Measurements from ENCODE around the gene DCTN3. TPM values are rescaled to one million over a fixed set of nuclear protein-coding genes. Genes with fewer than 3 reads are reported as not detected.

Gene DCTN3
- total and polyA plus RNA-seq, 10 of the 15 experiments (the other 5 are each of a cell fraction or from before 2014, with no cell fraction given), result 19.0 to 120 (median 71.8) TPM

DNA sequence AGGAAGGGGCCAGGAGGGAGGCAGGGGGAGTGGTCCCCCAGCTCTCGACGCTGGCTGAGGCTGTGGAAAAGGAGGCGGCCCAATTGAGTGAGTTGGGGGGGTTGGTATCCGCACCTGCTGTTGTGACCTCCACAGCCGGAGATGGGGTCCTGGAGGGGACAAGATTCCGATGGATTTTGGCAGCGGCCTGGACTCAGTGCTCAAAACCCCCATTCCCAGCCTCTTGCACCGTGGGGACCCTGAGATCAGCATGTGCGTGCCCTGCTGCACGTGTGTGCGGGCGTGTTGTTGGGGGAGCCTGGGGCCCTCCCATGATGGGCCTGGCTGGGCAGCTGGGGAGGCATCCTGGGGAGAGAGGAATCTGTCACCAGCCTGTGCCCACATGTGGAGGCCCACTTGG, 45.7 kb downstream of the DCTN3 start:
- Histone ChIP-seq H3K27me3 (replicated peaks in 1 of 2; ENCODE audit: control insufficient read depth in 2 of 2, insufficient read depth in 2 of 2, low read length in 1 of 2) (peaks cover 9 to 14% of the 10 kb centered on the region in 2 experiments), H3K4me3 (no peak overlapping the region), H3K27ac (ENCODE audit: control insufficient read depth, insufficient read depth) (no peak overlapping the region), H3K9ac (ENCODE audit: control insufficient read depth, insufficient read depth, low read length) (no peak overlapping the region), H3K79me2 (ENCODE audit: control insufficient read depth, insufficient read depth, low read length) (no peaks in the 10 kb centered on the region), H3K36me3 (ENCODE audit: control insufficient read depth in 2 of 2, insufficient read depth in 2 of 2, low read length in 1 of 2) (no peaks in the 10 kb centered on the region), H4K20me1 (ENCODE audit: control insufficient read depth, insufficient read depth) (peaks cover 3% of the 10 kb centered on the region; the same call in 1 of the 2 replicates), H3K4me2 (ENCODE audit: control insufficient read depth, insufficient read depth) (no peak overlapping the region), H3K9me3 (replicated peaks; ENCODE audit: control insufficient read depth, insufficient read depth, low read length) (no peaks in the 10 kb centered on the region), H3K4me1 (ENCODE audit: control insufficient read depth, insufficient read depth, low read length) (no peaks in the 10 kb centered on the region), H2AFZ (ENCODE audit: control insufficient read depth, low read depth, low read length) (no peak overlapping the region)
- FAIRE-seq (no peak), ATAC-seq (no peak), DNase-seq (ENCODE audit: low read depth, low spot score) (no peak)
- ChIA-PET RAD21 (ENCODE audit: unreplicated experiment) (no interaction called here), POLR2A (no interaction called here), CTCF (interaction anchor here (0.6 kb wide), 1 partner anchor 27 kb away, joined by 3 read pairs; no protein-coding TSS in a partner anchor), SMC1A (ENCODE audit: uncharacterized antibody, unreplicated experiment) (no interaction called here)
- TF ChIP-seq, protein P1, sequence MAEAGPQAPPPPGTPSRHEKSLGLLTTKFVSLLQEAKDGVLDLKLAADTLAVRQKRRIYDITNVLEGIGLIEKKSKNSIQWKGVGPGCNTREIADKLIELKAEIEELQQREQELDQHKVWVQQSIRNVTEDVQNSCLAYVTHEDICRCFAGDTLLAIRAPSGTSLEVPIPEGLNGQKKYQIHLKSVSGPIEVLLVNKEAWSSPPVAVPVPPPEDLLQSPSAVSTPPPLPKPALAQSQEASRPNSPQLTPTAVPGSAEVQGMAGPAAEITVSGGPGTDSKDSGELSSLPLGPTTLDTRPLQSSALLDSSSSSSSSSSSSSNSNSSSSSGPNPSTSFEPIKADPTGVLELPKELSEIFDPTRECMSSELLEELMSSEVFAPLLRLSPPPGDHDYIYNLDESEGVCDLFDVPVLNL (IDR thresholded peaks at IDR 0.05; ENCODE audit: low read depth, low read length), result no peak
- TF ChIP-seq, protein P2, sequence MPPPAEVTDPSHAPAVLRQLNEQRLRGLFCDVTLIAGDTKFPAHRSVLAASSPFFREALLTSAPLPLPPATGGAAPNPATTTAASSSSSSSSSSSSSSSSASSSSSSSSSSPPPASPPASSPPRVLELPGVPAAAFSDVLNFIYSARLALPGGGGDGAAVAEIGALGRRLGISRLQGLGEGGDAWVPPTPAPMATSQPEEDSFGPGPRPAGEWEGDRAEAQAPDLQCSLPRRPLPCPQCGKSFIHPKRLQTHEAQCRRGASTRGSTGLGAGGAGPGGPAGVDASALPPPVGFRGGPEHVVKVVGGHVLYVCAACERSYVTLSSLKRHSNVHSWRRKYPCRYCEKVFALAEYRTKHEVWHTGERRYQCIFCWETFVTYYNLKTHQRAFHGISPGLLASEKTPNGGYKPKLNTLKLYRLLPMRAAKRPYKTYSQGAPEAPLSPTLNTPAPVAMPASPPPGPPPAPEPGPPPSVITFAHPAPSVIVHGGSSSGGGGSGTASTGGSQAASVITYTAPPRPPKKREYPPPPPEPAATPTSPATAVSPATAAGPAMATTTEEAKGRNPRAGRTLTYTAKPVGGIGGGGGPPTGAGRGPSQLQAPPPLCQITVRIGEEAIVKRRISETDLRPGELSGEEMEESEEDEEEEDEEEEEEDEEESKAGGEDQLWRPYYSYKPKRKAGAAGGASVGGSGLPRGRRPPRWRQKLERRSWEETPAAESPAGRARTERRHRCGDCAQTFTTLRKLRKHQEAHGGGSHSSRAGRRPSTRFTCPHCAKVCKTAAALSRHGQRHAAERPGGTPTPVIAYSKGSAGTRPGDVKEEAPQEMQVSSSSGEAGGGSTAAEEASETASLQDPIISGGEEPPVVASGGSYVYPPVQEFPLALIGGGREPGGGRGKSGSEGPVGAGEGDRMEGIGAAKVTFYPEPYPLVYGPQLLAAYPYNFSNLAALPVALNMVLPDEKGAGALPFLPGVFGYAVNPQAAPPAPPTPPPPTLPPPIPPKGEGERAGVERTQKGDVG (CRISPR knock-in tag; IDR thresholded peaks at IDR 0.05), result no peak
- TF ChIP-seq SMC3 (IDR thresholded peaks at IDR 0.05; ENCODE audit: borderline replicate concordance, low read length), result no peak
- TF ChIP-seq CREB1 (IDR thresholded peaks at IDR 0.05; ENCODE audit: low read depth), result no peak
- TF ChIP-seq, protein P3, sequence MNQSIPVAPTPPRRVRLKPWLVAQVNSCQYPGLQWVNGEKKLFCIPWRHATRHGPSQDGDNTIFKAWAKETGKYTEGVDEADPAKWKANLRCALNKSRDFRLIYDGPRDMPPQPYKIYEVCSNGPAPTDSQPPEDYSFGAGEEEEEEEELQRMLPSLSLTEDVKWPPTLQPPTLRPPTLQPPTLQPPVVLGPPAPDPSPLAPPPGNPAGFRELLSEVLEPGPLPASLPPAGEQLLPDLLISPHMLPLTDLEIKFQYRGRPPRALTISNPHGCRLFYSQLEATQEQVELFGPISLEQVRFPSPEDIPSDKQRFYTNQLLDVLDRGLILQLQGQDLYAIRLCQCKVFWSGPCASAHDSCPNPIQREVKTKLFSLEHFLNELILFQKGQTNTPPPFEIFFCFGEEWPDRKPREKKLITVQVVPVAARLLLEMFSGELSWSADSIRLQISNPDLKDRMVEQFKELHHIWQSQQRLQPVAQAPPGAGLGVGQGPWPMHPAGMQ (IDR thresholded peaks at IDR 0.05; ENCODE audit: borderline replicate concordance), result no peak
- no peak for TF ChIP-seq ZNF384 (IDR thresholded peaks at IDR 0.05; ENCODE audit: borderline replicate concordance, low read depth, low read length)
- TF ChIP-seq SMAD1 (IDR thresholded peaks at IDR 0.05; ENCODE audit: low read depth, partially characterized antibody), result no peak
- TF ChIP-seq YBX1 (IDR thresholded peaks at IDR 0.05), result no peak
- in situ Hi-C loops (cut with MboI), result no loop called here
- WGBS (ENCODE audit: insufficient coverage, insufficient replicate concordance, low lambda C conversion rate, missing lambda C conversion rate), result 52% methylated on average over 12 of the region's 12 CpGs
- no TSS peak for BruUV-seq (replicated peaks)
- intact Hi-C loops (cut with micrococcal nuclease; ENCODE audit: unreplicated experiment), result no loop called here

All from GM12878 (cell line).